HG02798 (cell line): ENCODE results near the gene CASS4.

Experiments
- ATAC-seq: cut with Tn5 transposase; IDR thresholded peaks from one replicate; pipeline ENCODE4 v1.9.1; 2021; ENCODE audit warnings: mild to moderate bottlenecking; ENCODE audit not compliant: unreplicated experiment, poor library complexity

The CASS4 gene

GRCh38 chr20:56440346-56441007 is 28.4 kb downstream of the CASS4 start:
- peak; percentile 81 for ATAC-seq

- ATAC-seq: no peak
These were observed 30.6 kb downstream of the CASS4 start for GRCh38 chr20:56442389-56443365.

GRCh38 chr20:56443654-56444540 is 31.8 kb downstream of the CASS4 start:
- ATAC-seq: no peak

- no peak for ATAC-seq
These were observed 33.1 kb downstream of the CASS4 start for GRCh38 chr20:56445130-56445529.

- ATAC-seq: no peak
These were observed 33.5 kb downstream of the CASS4 start for GRCh38 chr20:56445540-56445939.

GRCh38 chr20:56447227-56447626 is 35.2 kb downstream of the CASS4 start:
- no peak for ATAC-seq

- ATAC-seq: no peak
These were observed 37.4 kb downstream of the CASS4 start for GRCh38 chr20:56449459-56449858.

GRCh38 chr20:56451056-56451765 is 39.2 kb downstream of the CASS4 start:
- ATAC-seq: no peak

GRCh38 chr20:56453352-56453751 is 41.3 kb downstream of the CASS4 start:
- peak; percentile 73 for ATAC-seq

- peak; percentile 84 for ATAC-seq
These were observed 42.7 kb downstream of the CASS4 start for GRCh38 chr20:56454754-56455153.

GRCh38 chr20:56458206-56458821 is 46.3 kb downstream of the CASS4 start:
- ATAC-seq: no peak

- ATAC-seq: no peak
These were observed 48.4 kb downstream of the CASS4 start for GRCh38 chr20:56460459-56460858.

GRCh38 chr20:56461576-56461975 is 49.5 kb downstream of the CASS4 start:
- ATAC-seq: no peak

- ATAC-seq: no peak
These were observed 51.4 kb downstream of the CASS4 start for GRCh38 chr20:56463428-56463827.

GRCh38 chr20:56465997-56466396 is 53.9 kb downstream of the CASS4 start:
- ATAC-seq: peak; percentile 25

GRCh38 chr20:56467968-56468315 is 55.9 kb downstream of the CASS4 start:
- ATAC-seq: no peak

GRCh38 chr20:56468316-56469076 is 56.4 kb downstream of the CASS4 start, which contains the start of gene RTF2:
Gene RTF2 (plus strand): TSS chr20:56468627. CDS start chr20:56468698, 71 bp downstream.
- ATAC-seq: peak; percentile 99

GRCh38 chr20:56469077-56469449 is 57.0 kb downstream of the CASS4 start:
- no peak for ATAC-seq

- no peak for ATAC-seq
These were observed 71.9 kb downstream of the CASS4 start for GRCh38 chr20:56483970-56484369.
